Calu3 (cell line): ENCODE measurements around the gene COMT. TPM values are rescaled to one million over a fixed set of nuclear protein-coding genes. Genes with fewer than 3 reads are reported as not detected.

ENCODE experiments used
- BruUV-seq: library from RNA; stranded (reverse); fragments of 400-500 nt; replicated peaks from 2 replicates; lab custom pipeline; 2021; lab: Mats Ljungman, UMichigan
- CTCF ChIA-PET: fragments of 300-600 bp; sonication (Branson Sonifier 250); formaldehyde crosslinking; loops from one replicate; lab custom pipeline; 2022; ENCODE audit warnings: antibody characterized with exemption; lab: Charles Lee
- DNase-seq: peaks from one replicate; pipeline ENCODE4 v3.0.0; 2022
- H3K27ac Mint-ChIP-seq: one replicate; pipeline ENCODE4 v1.8.0; 2022; ENCODE audit warnings: mixed read lengths; ENCODE audit not compliant: unreplicated experiment
- H3K27me3 Mint-ChIP-seq: one replicate; pipeline ENCODE4 v1.8.0; 2022; ENCODE audit warnings: mixed read lengths; ENCODE audit not compliant: unreplicated experiment
- H3K36me3 Mint-ChIP-seq: one replicate; pipeline ENCODE4 v1.8.0; 2022; ENCODE audit warnings: mild to moderate bottlenecking, moderate library complexity, mixed read lengths; ENCODE audit not compliant: insufficient read depth, unreplicated experiment
- H3K4me1 Mint-ChIP-seq: one replicate; pipeline ENCODE4 v1.8.0; 2022; ENCODE audit warnings: mild to moderate bottlenecking, low read depth, mixed read lengths; ENCODE audit not compliant: unreplicated experiment
- H3K4me3 Mint-ChIP-seq: one replicate; pipeline ENCODE4 v1.8.0; 2022; ENCODE audit warnings: mild to moderate bottlenecking, low read depth, moderate library complexity, mixed read lengths; ENCODE audit not compliant: unreplicated experiment
- H3K9me3 Mint-ChIP-seq: one replicate; pipeline ENCODE4 v1.8.0; 2022; ENCODE audit warnings: low read depth, mixed read lengths; ENCODE audit not compliant: unreplicated experiment
- intact Hi-C: fragments of 100-400 bp; cut with micrococcal nuclease; formaldehyde crosslinking; loops from one replicate; pipeline ENCODE4 v1.10.0; 2022; ENCODE audit not compliant: unreplicated experiment
- total RNA-seq: library from RNA; stranded (reverse); gene quantifications from 2 replicates; pipeline ENCODE4 v1.2.3, GENCODE V29; 2022
- TF ChIP-seq, protein P1 (sequence below): fragments of 200-600 bp; IDR thresholded peaks from one replicate; pipeline ENCODE4 v1.8.0; 2022; ENCODE audit warnings: antibody characterized with exemption; ENCODE audit not compliant: unreplicated experiment

COMT gene
- total RNA-seq, 1 experiment from 2014 or later = 170 TPM

GRCh38 chr22:19910180-19910744 is 31.3 kb upstream of the COMT start:
- Mint-ChIP-seq H3K27ac (no peak overlapping the region), H3K27me3 (no peaks in the 10 kb centered on the region), H3K4me1 (peaks cover 5% of the 10 kb centered on the region), H3K36me3 (peaks cover 7% of the 10 kb centered on the region), H3K9me3 (no peaks in the 10 kb centered on the region), H3K4me3 (no peak overlapping the region)
- intact Hi-C loops = loop anchor here (1.0 kb wide), 1 partner anchor 180 kb away; no protein-coding TSS in a partner anchor
- no TSS peak for BruUV-seq
- no peak for DNase-seq
- TF ChIP-seq, protein P1, sequence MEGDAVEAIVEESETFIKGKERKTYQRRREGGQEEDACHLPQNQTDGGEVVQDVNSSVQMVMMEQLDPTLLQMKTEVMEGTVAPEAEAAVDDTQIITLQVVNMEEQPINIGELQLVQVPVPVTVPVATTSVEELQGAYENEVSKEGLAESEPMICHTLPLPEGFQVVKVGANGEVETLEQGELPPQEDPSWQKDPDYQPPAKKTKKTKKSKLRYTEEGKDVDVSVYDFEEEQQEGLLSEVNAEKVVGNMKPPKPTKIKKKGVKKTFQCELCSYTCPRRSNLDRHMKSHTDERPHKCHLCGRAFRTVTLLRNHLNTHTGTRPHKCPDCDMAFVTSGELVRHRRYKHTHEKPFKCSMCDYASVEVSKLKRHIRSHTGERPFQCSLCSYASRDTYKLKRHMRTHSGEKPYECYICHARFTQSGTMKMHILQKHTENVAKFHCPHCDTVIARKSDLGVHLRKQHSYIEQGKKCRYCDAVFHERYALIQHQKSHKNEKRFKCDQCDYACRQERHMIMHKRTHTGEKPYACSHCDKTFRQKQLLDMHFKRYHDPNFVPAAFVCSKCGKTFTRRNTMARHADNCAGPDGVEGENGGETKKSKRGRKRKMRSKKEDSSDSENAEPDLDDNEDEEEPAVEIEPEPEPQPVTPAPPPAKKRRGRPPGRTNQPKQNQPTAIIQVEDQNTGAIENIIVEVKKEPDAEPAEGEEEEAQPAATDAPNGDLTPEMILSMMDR = peak; percentile 4
- CTCF ChIA-PET = interaction anchor here (0.6 to 1.4 kb wide), 14 partner anchors 13 to 231 kb away, joined by 3 to 73 read pairs (median 6); partner anchors contain the start of genes COMT, GNB1L, GP1BB and RTL10

GRCh38 chr22:19911540-19912270 is 29.9 kb upstream of the COMT start:
- peaks cover 5% of the 10 kb centered on the region for H3K4me1 Mint-ChIP-seq
- H3K27ac Mint-ChIP-seq = no peak overlapping the region
- no TSS peak for BruUV-seq
- TF ChIP-seq, protein P1 = no peak
- intact Hi-C loops = no loop called here
- no peak overlapping the region for H3K4me3 Mint-ChIP-seq
- no peak for DNase-seq
- no peaks in the 10 kb centered on the region for H3K27me3 Mint-ChIP-seq
- H3K9me3 Mint-ChIP-seq = no peaks in the 10 kb centered on the region
- H3K36me3 Mint-ChIP-seq = peaks cover 12% of the 10 kb centered on the region
- CTCF ChIA-PET = interaction anchor here (0.8 to 1.2 kb wide), 2 partner anchors 181 to 188 kb away, joined by 3 to 9 read pairs; partner anchors contain the start of gene GP1BB

DNA sequence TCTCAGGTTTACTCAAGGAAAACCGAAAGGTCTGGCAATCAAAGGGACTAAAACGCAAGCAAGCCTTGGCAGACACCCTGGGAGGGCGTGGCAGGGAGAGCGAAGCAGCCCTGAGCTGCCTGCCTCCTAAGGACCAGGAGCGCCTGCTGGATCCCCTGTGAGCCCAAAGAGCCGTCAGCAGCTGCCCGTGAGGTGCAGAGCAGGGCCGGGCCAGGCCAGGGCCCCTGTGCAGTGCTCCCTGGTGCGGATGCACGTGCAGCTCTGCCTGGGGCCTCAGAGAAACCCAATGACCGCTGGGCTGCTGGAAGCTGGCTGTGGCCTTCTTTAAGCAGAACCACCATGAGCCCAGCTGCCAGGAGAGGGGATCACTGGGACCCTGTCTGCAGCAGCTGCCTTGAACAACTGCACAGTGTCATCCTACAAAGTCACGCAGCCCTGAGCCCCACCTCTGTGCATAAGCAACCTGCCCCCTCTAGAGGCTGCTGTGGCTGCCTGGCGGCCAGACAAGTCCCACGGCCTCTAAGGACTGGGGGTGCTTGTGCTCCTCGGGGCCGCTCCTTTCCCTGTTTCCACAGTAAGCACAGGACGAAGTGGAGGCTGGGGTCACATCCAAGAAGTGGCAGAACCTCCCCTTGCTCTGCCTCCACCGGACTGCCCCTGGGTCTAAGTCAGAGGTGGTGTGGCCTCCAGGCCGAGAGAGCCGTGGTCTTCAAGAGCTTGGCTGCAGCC is 29.1 kb upstream of the COMT start:
- no peak overlapping the region for H3K4me3 Mint-ChIP-seq
- no TSS peak for BruUV-seq
- TF ChIP-seq, protein P1 = no peak
- CTCF ChIA-PET = interaction anchor here (0.8 to 1.2 kb wide), 2 partner anchors 182 to 189 kb away, joined by 3 to 9 read pairs; partner anchors contain the start of gene GP1BB
- DNase-seq = no peak
- no peaks in the 10 kb centered on the region for H3K27me3 Mint-ChIP-seq
- peaks cover 5% of the 10 kb centered on the region for H3K4me1 Mint-ChIP-seq
- peaks cover 16% of the 10 kb centered on the region for H3K36me3 Mint-ChIP-seq
- no peaks in the 10 kb centered on the region for H3K9me3 Mint-ChIP-seq
- intact Hi-C loops = no loop called here
- H3K27ac Mint-ChIP-seq = no peak overlapping the region

DNA sequence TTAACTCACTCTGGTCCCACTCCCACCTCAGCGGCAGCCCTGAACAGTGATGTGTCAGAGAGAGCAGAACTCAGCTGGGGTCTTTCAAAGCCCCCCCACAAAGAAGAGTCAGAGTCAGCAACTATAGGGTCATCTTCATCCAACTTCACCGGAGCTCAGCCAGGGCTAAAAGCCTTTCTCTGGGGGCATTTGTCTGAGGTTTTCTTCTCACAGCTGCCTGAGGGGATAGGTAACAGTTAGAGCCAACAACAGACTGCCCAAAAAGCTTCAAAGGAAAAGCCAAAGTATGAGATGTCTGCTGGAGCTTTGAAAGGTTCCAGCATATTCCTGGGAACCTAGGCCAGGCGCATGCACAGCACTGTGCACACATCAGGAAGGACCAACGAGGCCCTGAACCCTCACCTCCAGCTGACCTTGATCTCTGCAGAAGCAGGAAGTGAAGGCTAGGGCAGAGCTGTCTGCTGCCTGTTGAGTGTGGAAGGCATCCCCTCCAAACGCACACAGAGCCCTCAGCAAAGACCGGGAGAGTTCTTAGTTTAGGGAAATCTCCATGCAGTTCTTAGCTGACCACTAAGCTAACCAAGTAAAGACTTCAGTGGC is 28.1 kb upstream of the COMT start:
- peaks cover 17% of the 10 kb centered on the region for H3K36me3 Mint-ChIP-seq
- no peaks in the 10 kb centered on the region for H3K9me3 Mint-ChIP-seq
- intact Hi-C loops = no loop called here
- no peak for DNase-seq
- no TSS peak for BruUV-seq
- no peaks in the 10 kb centered on the region for H3K27me3 Mint-ChIP-seq
- CTCF ChIA-PET = interaction anchor here (0.6 to 1.6 kb wide), 2 partner anchors 183 to 415 kb away, joined by 3 to 6 read pairs; no protein-coding TSS in a partner anchor
- H3K4me1 Mint-ChIP-seq = peaks cover 5% of the 10 kb centered on the region
- no peak overlapping the region for H3K4me3 Mint-ChIP-seq
- no peak overlapping the region for H3K27ac Mint-ChIP-seq
- TF ChIP-seq, protein P1 = no peak
